GM12878 (cell line): ENCODE measurements around the gene CA6. TPM values are rescaled to one million over a fixed set of nuclear protein-coding genes. Genes with fewer than 3 reads are reported as not detected.

Experiments used
- ATAC-seq: fragments of 200-7000 bp; cut with Tn5 transposase; 3 replicates; pipeline ENCODE4 v1.9.1; 2020; ENCODE audit warnings: mild to moderate bottlenecking, moderate library complexity
- BruUV-seq: library from RNA; stranded (reverse); fragments of 400-500 nt; replicated peaks from 2 replicates; lab custom pipeline; 2021; lab: Mats Ljungman, UMichigan
- CTCF ChIA-PET: fragments of 300-600 bp; sonication (Branson Sonifier 250); formaldehyde crosslinking; extraction: SDS; loops from one replicate; lab custom pipeline; 2021; ENCODE audit warnings: inconsistent platforms; lab: Yijun Ruan, JAX
- POLR2A ChIA-PET: fragments of 350-600 bp; formaldehyde crosslinking; extraction: SDS; loops from one replicate; lab custom pipeline; 2021; ENCODE audit warnings: inconsistent platforms; lab: Charles Lee
- RAD21 ChIA-PET: fragments of 300-600 bp; sonication (Branson Sonifier 250); formaldehyde crosslinking; loops from one replicate; lab custom pipeline; 2023; ENCODE audit warnings: antibody characterized with exemption; ENCODE audit not compliant: unreplicated experiment; lab: Charles Lee
- SMC1A ChIA-PET: fragments of 300-600 bp; sonication (Branson Sonifier 250); formaldehyde crosslinking; loops from one replicate; lab custom pipeline; 2023; ENCODE audit not compliant: unreplicated experiment, uncharacterized antibody; lab: Charles Lee
- DNase-seq: peaks from one replicate; pipeline ENCODE4 v3.0.0-alpha.2; 2011; ENCODE audit warnings: low read depth, low spot score
- FAIRE-seq: peaks from 3 replicates; lab custom pipeline; 2011; peaks lifted over from hg19 to GRCh38; lab: Jason Lieb, UNC
- H2AFZ ChIP-seq: 2 replicates; pipeline ENCODE4 v1.6.0; 2011; ENCODE audit warnings: low read depth, low read length, control low read depth; ENCODE audit not compliant: control insufficient read depth
- H3K27ac ChIP-seq: 2 replicates; pipeline ENCODE4 v1.5.1; 2011; ENCODE audit warnings: control low read depth; ENCODE audit not compliant: control insufficient read depth, insufficient read depth
- H3K27me3 ChIP-seq, 2 experiments: replicated peaks in 1 of 2; 2 replicates each; pipeline versions ENCODE4 v1.6.0 to v1.6.1; 2011; ENCODE audit warnings: low read length in 1 of 2; ENCODE audit not compliant: control insufficient read depth in 2 of 2, insufficient read depth in 2 of 2
- H3K36me3 ChIP-seq, 2 experiments: 2 replicates each; pipeline ENCODE4 v1.5.1; 2011; ENCODE audit warnings: low read length in 1 of 2; ENCODE audit not compliant: control insufficient read depth in 2 of 2, insufficient read depth in 2 of 2
- H3K4me1 ChIP-seq: 2 replicates; pipeline ENCODE4 v1.6.1; 2011; ENCODE audit warnings: mild to moderate bottlenecking, low read length, moderate library complexity, mixed read lengths; ENCODE audit not compliant: control insufficient read depth, insufficient read depth
- H3K4me2 ChIP-seq: 2 replicates; pipeline ENCODE4 v1.6.0; 2011; ENCODE audit warnings: control low read depth; ENCODE audit not compliant: control insufficient read depth, insufficient read depth
- H3K4me3 ChIP-seq: fragments of 200-600 bp; sonication (generic); 2 replicates; pipeline ENCODE4 v1.5.1; 2016
- H3K79me2 ChIP-seq: 2 replicates; pipeline ENCODE4 v1.6.0; 2011; ENCODE audit warnings: low read length; ENCODE audit not compliant: control insufficient read depth, insufficient read depth
- H3K9ac ChIP-seq: 2 replicates; pipeline ENCODE4 v1.8.0; 2011; ENCODE audit warnings: low read length, control low read depth, mixed read lengths; ENCODE audit not compliant: control insufficient read depth, insufficient read depth
- H3K9me3 ChIP-seq: replicated peaks from 3 replicates; pipeline ENCODE4 v1.5.1; 2011; ENCODE audit warnings: mild to moderate bottlenecking, low read length; ENCODE audit not compliant: control insufficient read depth, insufficient read depth
- H4K20me1 ChIP-seq: 2 replicates; pipeline ENCODE4 v1.6.0; 2011; ENCODE audit not compliant: control insufficient read depth, insufficient read depth
- EED ChIP-seq: sonication (generic); IDR thresholded peaks from 2 replicates; pipeline ENCODE4 v1.6.1; 2016; ENCODE audit warnings: antibody characterized with exemption, low read depth
- FOXM1 ChIP-seq: IDR thresholded peaks from 2 replicates; pipeline ENCODE4 v1.6.1; 2012; ENCODE audit warnings: low read depth, mild to moderate bottlenecking, inconsistent platforms, low read length, moderate library complexity
- KLF5 ChIP-seq: fragments of 450-650 bp; IDR thresholded peaks from 2 replicates; pipeline ENCODE4 v1.6.1; 2014; ENCODE audit warnings: mild to moderate bottlenecking; ENCODE audit not compliant: partially characterized antibody
- NBN ChIP-seq: fragments of 450-650 bp; IDR thresholded peaks from 2 replicates; pipeline ENCODE4 v1.6.1; 2016
- NFYA ChIP-seq: IDR thresholded peaks from 2 replicates; pipeline ENCODE4 v1.6.1; 2011; ENCODE audit warnings: low read depth, mild to moderate bottlenecking, low read length, improper control_type of control experiment, borderline replicate concordance
- NR2C2 ChIP-seq: IDR thresholded peaks from 2 replicates; pipeline ENCODE4 v1.6.1; 2011; ENCODE audit warnings: borderline replicate concordance, low read depth; ENCODE audit not compliant: control insufficient read depth, insufficient read length
- NRF1 ChIP-seq: conservative IDR thresholded peaks from 2 replicates; pipeline ENCODE4 v1.6.1; 2011; ENCODE audit warnings: mild to moderate bottlenecking, low read depth, low read length, improper control_type of control experiment
- POLR2AphosphoS5 ChIP-seq: IDR thresholded peaks from 2 replicates; pipeline ENCODE4 v1.6.1; 2011; ENCODE audit warnings: mild to moderate bottlenecking, low read length, inconsistent platforms
- SREBF1 ChIP-seq: IDR thresholded peaks from 2 replicates; pipeline ENCODE4 v1.6.1; 2012; ENCODE audit warnings: mild to moderate bottlenecking, low read length
- SUZ12 ChIP-seq: fragments of 200-600 bp; sonication (generic); IDR thresholded peaks from one replicate; pipeline ENCODE4 v1.6.1; 2018; ENCODE audit warnings: antibody characterized with exemption, mild to moderate bottlenecking; ENCODE audit not compliant: unreplicated experiment
- TCF12 ChIP-seq: IDR thresholded peaks from 2 replicates; pipeline ENCODE4 v1.6.1; 2011; ENCODE audit warnings: low read depth, mild to moderate bottlenecking, low read length
- ZNF622 ChIP-seq: fragments of 450-650 bp; IDR thresholded peaks from 2 replicates; pipeline ENCODE4 v1.6.1; 2017; ENCODE audit warnings: mild to moderate bottlenecking, inconsistent platforms
- WGBS: methylation state at CpG from one replicate; pipeline ENCODE4 v1.1.6; 2016; ENCODE audit warnings: low lambda C conversion rate; ENCODE audit not compliant: insufficient replicate concordance, insufficient coverage; ENCODE audit errors: missing lambda C conversion rate; 5-methylcytosine and 5-hydroxymethylcytosine counted together
- in situ Hi-C: fragments of 300-500 bp; cut with MboI; formaldehyde crosslinking; loops from 9 replicates; pipeline ENCODE4 v1.14.3; 2018; ENCODE audit warnings: mixed read lengths
- intact Hi-C: fragments of 100-400 bp; cut with micrococcal nuclease; formaldehyde crosslinking; loops from one replicate; pipeline ENCODE4 v1.14.2; 2022; ENCODE audit not compliant: unreplicated experiment
- polyA plus RNA-seq, 11 experiments: library from polyadenylated mRNA; depleted of rRNA in 4 of 11; unstranded in 6 of 11; stranded (reverse) in 5 of 11; fragments of >200 nt; fragmentation: Nextera tagmentation in 4 of 11; fragmentation: Illumina TruSeq in 1 of 11; extraction: Ambion mirVana in 4 of 11; extraction: Trizol in 1 of 11; gene quantifications; 1 replicate in 1 of 11; 2 replicates in 10 of 11; pipeline versions ENCODE4 v1.2.1 to v1.2.3, GENCODE V29; 2011 to 2016; ENCODE audit warnings: inconsistent platforms in 2 of 11, missing spikeins in 2 of 11, low read depth in 1 of 11
- total RNA-seq, 4 experiments: library from RNA; depleted of rRNA in 3 of 4; stranded (reverse); fragments of >200 nt in 3 of 4; fragmentation: Illumina TruSeq in 1 of 4; extraction: Trizol in 1 of 4; gene quantifications; 2 replicates each; pipeline versions ENCODE4 v1.2.1 to v1.2.3, GENCODE V29; 2013 to 2021

Gene CA6
- total and polyA plus RNA-seq, 10 of the 15 experiments (the other 5 are each of a cell fraction or from before 2014, with no cell fraction given), result not detected

- TF ChIP-seq SREBF1, result no peak
These were observed 7.3 kb upstream of the CA6 start (continued) for GRCh38 chr1:8938232-8938999.

GRCh38 chr1:8939000-8939265, 6.7 kb upstream of the CA6 start:
- Histone ChIP-seq H3K4me2 (no peak overlapping the region), H4K20me1 (no peaks in the 10 kb centered on the region), H3K4me1 (peaks cover 9% of the 10 kb centered on the region), H3K79me2 (no peaks in the 10 kb centered on the region), H3K4me3 (no peak overlapping the region), H3K27ac (no peak overlapping the region), H3K9ac (no peak overlapping the region), H3K36me3 (no peaks in the 10 kb centered on the region), H3K27me3 (peaks cover 0 to 2% of the 10 kb centered on the region in 2 experiments; a peak in 1 of 4 replicates), H3K9me3 (no peaks in the 10 kb centered on the region; the same call in 2 of the 3 replicates), H2AFZ (no peak overlapping the region)
- CTCF ChIA-PET, result interaction anchor here (1.1 to 1.4 kb wide), 4 partner anchors 12 to 24 kb away, joined by 3 to 6 read pairs (median 4); no protein-coding TSS in a partner anchor
- SMC1A ChIA-PET, result interaction anchor here (0.5 to 0.9 kb wide), 2 partner anchors 15 to 65 kb away, joined by 3 read pairs; no protein-coding TSS in a partner anchor
- FAIRE-seq (no peak), DNase-seq (no peak), ATAC-seq (no peak)
- TF ChIP-seq TCF12 (no peak), EED (no peak), NFYA (no peak), POLR2AphosphoS5 (no peak), NRF1 (no peak), ZNF622 (no peak), NBN (no peak), FOXM1 (no peak), NR2C2 (no peak), KLF5 (no peak), SUZ12 (no peak)
- in situ Hi-C loops (no loop called here), intact Hi-C loops (no loop called here)
- RAD21 ChIA-PET, result interaction anchor here (0.7 kb wide), 1 partner anchor 24 kb away, joined by 3 read pairs; no protein-coding TSS in a partner anchor
- WGBS, result 100% methylated on average over 2 of the region's 2 CpGs
- no TSS peak for BruUV-seq
- POLR2A ChIA-PET, result no interaction called here
